Bladder microvascular endothelial cell (primary cell): ENCODE results near the gene MAP1B. TPM values are rescaled to one million over a fixed set of nuclear protein-coding genes. Genes with fewer than 3 reads are reported as not detected.

Source experiments
- total RNA-seq: library from RNA; depleted of rRNA; stranded (reverse); fragments of >200 nt; gene quantifications from 2 replicates; pipeline ENCODE4 v1.2.3, GENCODE V29; 2014

MAP1B gene
- total RNA-seq = 35.5 and 103 TPM in 2 replicates

DNA sequence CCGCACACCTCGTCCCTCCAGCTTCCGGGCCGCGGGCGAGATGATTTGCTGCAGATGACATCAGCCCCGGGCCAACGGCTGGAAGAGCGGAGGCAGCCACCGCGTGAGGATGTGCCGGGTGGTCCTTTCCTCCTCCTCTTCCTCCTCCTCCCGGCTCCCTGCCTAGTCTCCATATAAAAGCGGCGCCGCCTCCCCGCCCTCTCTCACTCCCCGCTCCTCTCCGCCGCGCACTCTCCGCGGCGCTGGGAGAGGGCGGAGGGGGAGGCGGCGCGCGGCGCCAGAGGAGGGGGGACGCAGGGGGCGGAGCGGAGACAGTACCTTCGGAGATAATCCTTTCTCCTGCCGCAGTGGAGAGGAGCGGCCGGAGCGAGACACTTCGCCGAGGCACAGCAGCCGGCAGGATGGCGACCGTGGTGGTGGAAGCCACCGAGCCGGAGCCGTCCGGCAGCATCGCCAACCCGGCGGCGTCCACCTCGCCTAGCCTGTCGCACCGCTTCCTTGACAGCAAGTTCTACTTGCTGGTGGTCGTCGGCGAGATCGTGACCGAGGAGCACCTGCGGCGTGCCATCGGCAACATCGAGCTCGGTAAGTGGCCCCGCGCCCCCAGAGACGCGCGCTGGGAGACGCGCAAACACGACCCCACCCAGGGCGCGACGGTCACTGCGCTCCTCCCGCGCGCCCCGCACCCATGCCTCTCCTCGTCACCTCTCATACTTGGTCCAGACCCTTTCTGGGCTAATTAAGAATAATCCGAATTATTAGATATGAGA lies at the start of gene MAP1B:
TSS of gene MAP1B (plus strand) at position 345 of the 770 bp plus-strand sequence. CDS start at position 402, 57 bp downstream.

Other genes with a start within 250 kb of the MAP1B start
- gene MRPS27, start 212.8 kb downstream of the MAP1B start, total RNA-seq = 52.0 and 54.6 TPM in 2 replicates
- gene PTCD2, start 212.9 kb downstream of the MAP1B start, total RNA-seq = 1.8 and 4.5 TPM in 2 replicates